HPDE6-E6E7 (cell line): ENCODE results near the gene MLF2.
"Not testable (repeated sequence)": the region's sequence is repeated elsewhere in the genome, so short reads cannot be mapped to it uniquely, and the experiment has no call there.

Source experiments
- DNase-seq: peaks from one replicate; pipeline ENCODE4 v3.0.0; 2011; ENCODE audit warnings: missing footprints; ENCODE audit errors: extremely low spot score

The MLF2 gene

DNA sequence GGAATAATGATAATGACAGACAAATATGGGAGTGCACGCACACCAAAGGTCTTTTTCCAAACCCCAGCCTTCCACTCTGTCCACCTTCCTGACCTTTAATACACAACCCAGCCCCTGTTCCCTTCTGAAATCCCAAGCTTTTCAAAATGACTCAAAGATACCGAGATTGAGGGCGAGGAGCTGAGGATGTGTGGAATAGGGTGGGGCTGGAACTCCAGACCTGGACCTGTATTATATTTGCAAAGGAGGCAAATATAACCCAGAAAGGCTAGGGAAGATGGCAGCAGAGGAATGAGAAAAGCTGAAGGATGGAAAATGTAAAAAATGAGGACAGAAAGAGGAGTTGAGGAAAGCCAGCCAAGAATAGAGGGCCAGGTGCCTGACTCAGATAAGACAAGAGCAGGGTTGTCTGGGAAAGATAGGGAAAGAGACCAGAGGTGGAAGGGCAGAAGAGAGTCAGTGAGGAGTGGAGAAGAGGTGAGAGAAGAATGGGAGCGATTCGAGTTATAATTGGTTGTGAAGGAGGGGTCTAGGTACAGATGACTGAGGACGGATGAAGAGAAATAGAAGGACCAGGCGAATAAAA is 12.2 kb upstream of the MLF2 start:
- no peak for DNase-seq

DNA sequence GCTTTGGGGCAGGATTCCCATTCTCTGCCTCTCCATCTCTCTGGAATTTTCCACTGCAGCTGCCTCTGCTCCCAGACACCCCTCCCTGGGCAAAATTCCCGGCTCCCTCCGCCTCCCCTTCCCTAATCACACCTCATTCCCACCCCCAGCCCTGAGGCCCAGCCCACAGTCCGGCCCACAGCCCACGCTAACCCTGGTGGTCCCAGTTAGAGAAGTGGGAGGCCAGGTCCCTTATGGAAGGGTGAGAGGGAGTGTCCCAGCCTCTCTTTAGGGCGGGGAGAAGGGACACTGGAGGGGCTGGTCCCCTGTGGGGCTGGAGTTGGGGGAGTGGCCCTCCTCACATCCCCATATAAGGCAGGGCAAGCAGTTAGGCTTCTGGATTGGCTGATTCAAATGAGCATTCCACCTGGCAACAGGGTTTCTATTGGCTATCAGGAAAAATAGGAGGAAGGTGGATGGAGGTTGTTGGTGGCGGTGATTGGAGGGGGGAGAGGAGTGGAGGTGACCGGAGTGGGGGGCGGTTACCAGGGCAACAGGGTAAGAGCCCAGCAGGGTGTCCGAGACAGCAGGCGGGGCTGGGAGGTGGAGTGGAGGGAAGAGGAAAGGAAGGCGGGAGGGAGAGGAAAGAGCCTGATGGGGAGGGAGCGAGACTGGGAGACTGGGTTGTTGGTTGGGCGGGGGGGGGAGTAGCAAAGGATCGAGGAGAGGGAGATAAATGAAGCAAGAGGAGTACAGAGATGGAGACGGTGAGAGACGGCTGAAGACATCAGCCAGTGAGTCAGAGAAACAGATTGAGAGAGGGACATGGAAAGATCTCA is 11.3 kb upstream of the MLF2 start:
- peak; percentile 88 for DNase-seq

DNA sequence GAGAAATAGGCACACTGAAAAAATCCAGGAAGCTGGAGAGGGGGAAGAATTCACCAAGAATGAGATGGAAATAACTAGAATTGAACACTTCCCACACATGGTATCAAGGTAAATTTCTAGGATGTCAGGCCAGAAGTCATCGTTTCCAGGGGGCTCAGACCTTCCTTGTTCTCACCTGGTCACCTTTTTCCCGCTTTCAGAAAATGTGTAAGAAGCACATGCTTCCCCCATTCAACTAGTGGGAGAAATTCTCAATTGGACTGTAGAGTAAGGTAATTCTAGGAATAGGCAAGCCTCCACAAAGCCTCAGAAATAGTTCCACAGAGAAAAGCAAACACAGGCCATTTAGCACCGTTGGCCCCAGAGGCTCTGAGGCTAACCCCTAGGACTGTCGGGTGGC is 10.4 kb upstream of the MLF2 start:
- DNase-seq, result no peak

DNA sequence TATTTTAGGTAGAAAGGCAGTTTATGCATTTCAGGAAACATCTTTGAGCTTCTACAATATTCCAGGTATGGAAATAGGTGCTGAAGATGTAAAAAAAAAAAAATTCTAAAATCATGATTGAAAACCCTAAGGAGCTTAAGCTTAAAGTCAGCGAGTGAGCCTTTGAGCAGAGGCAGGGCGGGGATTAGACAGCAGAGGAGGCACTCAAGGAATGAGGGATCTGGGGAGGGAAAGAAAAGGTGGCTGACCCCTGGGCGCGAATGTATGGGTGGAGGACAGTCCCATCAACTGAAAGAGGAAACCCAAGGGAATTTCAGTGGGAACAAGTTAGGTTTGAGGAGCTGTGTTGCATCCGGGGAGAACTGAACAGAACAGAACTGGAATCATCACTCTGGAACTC is 6.8 kb upstream of the MLF2 start:
- DNase-seq, result no peak

DNA sequence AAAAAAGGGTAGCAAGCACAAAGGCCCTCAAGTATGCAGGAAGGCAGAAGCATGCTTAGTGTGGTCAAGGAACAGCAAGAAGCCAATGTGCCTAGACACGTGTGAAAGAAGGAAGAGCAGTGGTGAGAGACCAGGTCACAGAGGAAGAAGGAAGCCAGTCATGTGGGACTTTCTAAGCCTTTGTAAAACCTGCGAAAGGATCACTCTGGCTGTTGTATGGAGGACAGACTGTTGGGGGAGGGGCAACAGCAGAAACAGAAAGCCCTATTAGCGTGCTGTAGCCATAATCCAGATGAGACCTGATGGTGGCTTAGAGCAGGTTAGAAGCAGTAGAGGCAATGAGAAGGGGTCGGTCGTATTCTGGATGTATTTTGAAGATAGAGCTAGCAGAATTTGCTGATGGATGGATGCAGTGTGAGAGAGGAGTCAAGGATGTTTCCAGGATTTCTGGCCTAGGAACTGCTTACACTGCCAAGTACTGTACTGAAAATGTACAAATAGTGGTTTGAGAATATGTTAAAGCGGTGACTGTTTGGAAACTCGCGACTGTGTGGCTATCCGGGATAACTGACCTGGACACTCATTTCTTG is 5.7 kb upstream of the MLF2 start:
- DNase-seq, result no peak

DNA sequence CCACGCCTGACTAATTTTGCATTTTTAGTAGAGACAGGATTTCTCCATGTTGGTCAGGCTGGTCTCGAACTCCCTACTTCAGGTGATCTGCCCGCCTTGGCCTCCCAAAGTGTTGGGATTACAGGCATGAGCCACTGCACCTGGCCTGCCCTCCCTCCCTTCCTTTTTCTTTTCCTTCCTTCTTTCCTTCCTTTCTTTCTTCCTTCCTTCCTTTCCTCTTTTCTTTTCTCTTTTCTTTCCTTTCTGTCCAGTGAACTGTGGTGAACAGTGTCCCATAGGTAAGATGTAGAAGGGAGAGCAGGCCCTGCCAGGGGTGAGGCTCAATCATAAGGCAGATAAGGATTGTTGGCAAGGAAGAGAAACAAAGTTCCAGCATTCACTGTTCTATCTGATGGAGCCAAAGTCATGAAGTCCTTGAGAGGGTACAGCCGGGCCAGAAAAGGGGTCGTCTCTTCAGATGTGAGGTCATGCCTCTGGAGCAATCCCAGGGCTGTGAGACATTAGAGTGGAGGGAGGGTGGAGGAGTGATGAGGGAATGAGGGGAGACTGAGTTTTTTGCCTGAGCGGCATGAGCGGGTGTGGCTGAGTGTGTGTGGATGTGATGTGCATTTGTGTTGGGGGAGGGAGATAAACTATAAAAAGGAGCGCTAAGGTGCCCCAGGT is 4.2 kb upstream of the MLF2 start:
- DNase-seq, result no peak

DNA sequence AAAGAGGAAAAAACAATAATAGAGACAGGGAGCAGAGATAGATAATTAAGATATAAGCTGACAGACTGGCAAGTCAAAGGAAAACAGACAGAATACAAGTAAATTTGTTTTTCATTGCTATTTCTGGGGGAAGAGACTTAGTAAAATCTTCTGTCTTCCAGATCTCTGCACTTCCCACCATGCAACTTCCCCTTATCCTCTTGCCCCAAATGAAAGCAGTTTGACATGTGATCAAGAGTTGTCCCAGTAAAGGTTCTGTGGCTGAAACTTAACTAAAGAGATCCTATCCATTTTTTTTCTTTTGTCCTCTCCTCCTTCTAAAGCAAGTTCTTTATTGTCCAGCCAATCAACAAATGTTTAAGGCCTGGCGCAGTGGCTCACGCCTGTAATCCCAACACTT is 1.5 kb upstream of the MLF2 start:
- no peak for DNase-seq

DNA sequence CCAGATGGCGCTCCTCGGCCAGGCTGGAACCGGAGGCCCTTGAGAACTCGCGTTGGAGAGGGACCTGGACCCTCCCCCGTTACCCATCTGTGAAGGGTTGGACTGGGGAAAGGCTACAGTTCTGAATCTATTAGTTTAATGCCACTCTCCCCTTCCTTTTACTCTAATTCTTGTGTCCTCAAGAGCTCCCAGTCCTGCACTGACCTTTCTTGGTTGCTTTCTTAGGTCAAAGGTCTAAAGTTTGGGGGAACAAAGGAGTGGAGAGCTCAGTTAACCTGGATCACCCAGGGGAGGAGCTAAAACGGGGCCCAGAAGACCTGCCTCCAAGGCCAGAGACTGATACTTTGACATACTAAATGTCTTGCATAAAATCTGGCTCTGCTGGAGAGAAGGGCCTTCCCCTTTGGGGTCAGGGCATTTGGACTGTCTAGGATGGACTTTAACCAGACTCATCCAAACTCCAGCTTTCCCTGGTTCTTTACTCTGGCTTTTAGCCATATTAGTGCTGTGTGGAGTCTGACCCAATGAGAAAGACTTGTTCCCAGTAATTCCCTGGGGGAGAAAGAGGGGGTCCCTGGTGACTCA is 923 bp upstream of the MLF2 start:
- DNase-seq, result no peak

DNA sequence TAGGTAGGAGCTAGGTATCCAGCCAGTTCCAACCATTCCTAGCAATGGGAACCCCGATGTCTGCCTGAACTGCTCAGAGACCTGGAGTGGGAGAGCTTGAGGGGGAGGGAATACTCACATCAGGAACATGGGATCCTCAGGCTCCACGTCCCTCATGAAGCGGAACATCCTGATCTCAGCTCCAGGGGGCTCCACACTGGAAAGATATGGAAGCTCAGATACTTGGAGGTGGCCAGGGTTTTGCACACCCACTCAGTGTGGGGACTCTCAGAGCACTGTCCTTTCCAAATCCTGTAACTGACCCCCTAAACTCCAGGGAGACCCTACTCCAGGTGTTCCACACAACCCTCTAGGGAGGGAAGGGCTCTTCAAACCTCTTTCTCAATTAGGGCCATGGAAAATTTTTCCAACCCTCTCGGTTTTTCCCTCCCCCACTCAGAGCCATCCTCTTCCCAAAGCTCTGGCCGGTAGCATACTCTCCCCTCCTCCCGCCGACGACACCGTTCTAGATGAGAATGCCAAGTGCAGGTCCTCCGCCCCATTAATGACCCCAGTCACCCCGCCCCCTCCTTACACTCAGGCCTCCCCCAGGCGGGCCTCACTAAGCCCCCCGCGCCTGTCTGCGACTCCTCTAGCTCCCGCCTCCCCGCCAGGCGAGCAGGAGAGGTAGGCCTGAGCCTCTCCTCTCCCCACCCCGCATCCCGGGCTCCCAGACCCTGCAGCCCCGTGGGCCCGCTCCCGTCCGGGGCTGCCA is 597 bp downstream of the MLF2 start:
- peak; percentile 33 for DNase-seq

DNA sequence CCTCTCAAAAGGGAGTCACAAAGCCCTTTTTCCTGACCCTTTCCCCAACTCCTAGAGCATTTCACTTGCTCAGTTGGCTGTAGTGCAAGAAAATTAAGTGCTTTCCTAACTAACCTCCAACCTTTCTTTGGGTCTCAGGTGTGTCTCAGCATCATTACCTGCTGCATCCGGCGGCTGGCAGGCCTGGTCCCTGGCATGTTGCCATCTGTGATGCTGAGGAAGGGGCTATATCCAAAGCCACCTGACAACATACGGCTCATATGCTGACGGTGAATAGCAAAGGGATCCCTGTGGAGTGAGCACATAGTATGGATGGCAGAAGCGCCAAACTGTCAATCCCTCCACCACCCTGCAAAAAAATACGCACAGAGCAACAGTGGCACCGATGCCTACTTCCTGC is 1.2 kb downstream of the MLF2 start:
- DNase-seq, result no peak

DNA sequence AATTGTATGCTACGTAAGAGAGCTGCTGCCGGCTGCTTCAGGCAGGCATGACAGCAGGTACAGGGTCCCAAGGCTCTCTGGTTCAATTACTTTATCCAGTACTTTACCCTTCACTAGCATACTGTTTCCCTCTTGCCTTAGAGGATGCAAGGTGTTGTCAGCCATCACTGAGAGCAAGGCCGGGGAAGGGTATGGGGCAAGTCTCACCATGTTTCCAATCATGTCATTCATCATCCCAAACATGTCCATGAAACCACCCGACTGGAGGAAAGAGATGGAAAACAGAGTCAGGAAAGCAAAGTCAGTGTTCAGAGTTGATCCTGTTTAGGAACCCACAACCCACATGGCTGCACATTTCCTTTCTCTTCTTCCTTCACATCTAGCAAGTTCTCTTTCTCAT is 2.4 kb downstream of the MLF2 start:
- no peak for DNase-seq

DNA sequence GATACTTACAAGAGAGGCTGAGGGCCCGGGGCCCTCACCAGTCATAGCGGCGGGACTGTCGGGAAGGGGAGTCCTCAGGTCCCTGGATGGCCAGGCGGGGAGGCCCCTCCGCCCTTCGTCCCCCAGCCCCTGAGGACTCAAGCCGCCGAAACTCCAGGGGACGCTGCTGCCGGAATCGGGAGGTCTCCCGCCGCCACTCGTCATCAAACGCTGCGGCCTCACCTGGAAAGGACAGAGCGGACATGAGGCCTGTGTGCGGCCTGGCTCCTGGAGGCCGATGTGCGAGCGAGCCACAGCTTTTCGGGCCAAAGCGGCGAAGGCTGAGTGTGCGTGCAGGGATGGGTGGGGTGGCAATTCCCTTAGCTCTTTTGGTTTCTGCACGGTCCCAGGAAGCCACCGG is 4.2 kb downstream of the MLF2 start:
- DNase-seq, result no peak

DNA sequence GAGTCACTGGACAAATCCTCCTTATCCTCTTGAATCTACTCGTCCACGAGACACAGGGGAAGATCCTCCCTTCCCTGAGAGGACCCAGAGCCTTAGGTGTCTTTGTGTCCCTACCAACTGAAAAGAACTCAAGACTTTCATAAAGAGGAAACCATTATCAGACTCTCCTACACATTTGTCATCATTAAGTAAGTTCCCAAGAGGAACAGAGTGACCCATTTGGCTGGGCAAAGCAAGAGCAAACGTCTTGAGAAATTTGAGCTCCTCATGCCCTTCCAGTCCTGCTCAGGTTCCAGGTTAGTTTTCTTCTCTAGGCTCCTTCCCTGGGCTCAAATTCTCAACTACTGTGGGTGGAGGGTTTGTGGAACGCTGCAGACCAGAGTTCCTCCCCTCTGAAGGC is 5.7 kb downstream of the MLF2 start:
- no peak for DNase-seq

DNA sequence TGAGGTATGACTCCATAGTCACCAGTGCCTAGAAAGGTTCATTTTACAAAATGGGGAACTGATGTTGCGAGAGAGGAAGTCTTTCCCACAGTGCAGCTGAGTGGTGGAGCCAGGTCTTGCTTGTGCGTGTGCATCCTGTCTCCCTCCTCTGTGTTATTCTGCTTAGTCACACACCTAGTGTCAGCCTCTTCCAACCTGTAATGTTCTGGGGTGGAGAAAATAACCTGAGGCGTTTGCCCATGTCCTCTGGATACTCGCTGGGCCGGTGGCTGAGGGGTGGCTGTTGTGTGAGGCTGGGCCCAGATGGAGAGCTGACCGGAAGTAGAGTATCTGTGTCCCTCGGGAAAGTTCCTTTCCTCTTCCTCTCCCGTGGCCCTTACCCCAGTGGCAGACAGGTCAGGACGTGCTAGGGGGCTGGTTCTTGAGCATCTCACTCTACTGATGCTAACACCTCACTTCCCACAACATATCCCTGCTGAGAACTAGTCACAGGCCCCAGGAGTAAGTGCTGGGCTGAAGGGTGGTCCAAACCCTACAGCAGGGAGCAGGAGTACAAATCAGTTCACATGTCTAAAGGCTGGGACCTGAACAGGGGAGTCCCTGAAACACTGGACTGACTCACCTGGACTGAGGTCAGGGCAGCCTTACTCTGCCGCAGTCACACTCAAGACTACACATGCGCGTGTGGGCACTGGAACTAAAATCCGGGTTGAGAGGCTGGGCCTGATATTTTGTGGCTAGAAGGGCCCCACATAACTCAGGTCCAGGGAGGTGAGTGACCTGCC is 7.0 kb downstream of the MLF2 start:
- DNase-seq, result peak; percentile 58

DNA sequence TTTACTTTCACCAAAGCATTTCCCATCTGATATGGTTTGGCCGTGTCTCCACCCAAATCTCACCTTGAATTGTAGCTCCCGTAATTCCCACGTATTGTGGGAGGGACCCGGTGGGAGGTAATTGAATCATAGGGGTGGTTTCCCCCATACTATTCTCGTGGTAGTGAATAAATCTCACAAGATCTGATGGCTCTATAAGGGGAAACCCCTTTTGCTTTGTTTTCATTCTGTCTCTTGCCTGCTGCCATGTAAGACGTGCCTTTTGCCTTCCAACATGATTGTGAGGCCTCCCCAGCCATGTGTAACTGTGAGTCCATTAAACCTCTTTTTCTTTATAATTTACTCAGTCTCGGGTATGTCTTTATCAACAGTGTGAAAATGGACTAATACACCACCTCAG is 9.6 kb downstream of the MLF2 start:
- DNase-seq, result not testable (repeated sequence)

DNA sequence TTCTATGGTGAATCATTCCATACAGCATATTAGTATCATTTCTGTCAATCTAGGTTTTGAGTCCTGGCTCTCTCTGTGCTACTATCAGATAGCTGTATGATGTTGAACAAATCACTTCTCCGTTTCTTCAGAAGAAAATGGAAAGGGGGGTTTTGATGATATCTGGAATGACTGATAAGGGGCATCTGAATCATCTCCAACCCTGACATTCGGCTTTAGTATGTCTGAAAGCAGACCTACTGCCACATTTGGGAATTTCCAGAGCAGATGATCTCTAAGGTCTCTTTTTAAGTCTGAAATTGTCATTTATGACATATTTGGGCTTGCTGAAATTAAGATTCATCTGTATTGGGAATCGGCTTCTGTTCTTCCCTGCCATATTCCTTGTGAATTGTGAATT is 10.1 kb downstream of the MLF2 start:
- no peak for DNase-seq

DNA sequence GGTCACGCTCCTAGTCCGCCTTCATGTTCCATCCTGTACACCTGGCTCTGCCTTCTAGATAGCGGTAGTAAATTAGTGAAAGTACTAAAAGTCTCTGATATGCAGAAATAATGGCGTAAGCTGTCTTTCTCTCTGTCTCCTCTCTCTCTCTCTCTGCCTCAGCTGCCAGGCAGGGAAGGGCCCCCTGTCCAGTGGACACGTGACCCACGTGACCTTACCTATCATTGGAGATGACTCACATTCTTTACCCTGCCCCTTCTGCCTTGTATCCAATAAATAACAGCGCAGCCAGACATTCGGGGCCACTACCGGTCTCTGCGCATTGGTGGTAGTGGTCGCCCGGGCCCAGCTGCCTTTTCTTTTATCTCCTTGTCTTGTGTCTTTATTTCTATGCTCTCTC is 10.9 kb downstream of the MLF2 start:
- DNase-seq, result not testable (repeated sequence)

DNA sequence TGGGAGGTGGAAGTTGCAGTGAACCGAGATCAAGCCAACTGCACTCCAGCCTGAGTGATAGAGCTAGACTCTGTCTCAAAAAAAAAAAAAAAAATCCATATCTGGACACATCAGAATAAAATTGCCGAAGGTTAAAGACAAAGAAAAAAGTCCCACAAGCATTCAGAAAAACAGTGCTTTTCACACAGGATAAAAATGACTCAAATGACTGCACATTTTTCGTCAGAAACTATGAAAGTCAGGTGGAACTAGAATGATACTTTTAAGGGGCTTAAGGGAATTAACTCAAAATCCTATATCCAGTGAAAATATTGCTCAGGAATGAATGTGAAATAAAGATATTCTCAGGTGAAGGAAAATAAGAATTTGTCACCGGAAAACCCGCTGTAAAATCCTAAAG is 16.2 kb downstream of the MLF2 start:
- DNase-seq, result no peak

DNA sequence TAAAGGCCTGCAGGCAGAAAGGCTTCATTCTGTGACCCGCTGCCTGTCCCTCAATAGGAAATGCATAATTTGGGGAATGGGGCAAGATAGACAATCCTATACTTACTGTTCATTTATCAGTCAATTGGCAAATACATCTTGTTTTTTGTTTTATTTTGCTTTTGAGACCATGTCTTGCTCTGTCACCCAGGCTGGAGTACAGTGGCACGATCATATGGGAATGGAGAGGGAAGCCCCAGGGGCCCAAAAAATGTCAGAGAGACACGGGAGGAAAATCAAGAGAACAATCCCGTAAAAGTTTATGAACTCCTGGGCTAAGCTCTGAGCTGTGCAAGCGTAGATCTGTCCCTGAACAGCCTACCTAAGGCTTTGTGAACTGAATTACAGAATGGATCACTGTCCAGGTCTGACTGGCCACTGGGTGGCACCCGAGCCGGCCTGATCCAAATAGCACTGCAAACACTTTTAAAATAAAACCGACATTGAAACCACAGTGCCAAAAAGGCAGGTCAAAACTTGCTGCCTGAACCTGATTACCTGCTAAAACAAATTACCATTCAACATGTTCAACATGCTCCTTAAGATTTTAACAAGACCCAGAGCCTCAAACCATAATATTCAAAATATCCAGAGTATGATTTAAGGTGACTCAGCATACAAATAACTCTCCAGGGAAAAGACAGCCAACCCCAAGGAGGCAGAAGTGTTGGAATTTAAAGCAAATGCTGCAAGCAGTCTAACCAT is 17.3 kb downstream of the MLF2 start:
- DNase-seq, result peak; percentile 78
